Epidermal melanocyte (primary cell): ENCODE results near the gene SIRT5.

Source experiments
- DNase-seq: peaks from one replicate; pipeline ENCODE4 v3.0.0; 2011; ENCODE audit warnings: low spot score; ENCODE audit not compliant: insufficient read length

The SIRT5 gene

DNA sequence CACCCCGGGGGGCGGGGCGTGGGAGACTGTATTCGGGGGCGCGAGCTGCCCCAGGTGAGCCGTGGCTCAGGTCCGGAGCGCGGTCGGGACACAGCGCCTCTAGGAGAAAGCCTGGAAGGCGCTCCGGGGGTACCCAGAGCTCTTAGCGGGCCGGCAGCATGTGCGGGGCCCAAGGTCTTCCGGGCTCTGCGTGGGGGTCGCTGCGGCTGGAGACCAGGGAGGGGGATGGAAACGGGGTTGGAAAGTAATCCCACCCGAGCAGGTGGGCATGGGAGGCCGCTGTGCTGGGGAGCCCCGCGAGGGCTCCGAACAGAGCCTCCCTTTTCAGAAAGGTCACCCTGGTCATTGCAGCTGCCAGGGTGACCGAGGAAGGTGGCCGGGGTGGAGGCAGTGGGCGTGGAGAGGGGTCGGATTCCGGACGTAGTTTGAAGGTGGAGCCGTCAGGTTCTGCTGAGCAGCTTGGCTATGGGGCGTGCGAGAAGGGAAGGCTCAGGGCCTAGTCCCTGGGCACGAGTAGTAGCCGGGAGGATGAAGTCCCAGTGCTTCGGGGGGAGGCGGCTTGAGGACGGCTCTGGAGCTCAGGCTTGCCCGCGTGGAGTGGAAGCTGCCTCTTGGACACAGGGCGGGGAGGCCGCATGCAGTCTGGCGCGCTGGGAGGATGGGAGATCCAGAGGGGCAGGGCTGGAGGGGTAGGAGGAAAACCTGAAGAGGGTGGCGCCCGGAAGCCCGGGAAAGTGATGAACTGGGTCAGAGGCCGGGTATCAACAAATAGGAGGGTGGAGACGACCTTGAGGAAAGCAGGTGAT is at the start of gene SIRT5:
Gene SIRT5 (plus strand): TSS at position 31 of the 806 bp plus-strand sequence. CDS start 9,510 bp downstream, outside the sequence.
- peak; percentile 46 for DNase-seq

DNA sequence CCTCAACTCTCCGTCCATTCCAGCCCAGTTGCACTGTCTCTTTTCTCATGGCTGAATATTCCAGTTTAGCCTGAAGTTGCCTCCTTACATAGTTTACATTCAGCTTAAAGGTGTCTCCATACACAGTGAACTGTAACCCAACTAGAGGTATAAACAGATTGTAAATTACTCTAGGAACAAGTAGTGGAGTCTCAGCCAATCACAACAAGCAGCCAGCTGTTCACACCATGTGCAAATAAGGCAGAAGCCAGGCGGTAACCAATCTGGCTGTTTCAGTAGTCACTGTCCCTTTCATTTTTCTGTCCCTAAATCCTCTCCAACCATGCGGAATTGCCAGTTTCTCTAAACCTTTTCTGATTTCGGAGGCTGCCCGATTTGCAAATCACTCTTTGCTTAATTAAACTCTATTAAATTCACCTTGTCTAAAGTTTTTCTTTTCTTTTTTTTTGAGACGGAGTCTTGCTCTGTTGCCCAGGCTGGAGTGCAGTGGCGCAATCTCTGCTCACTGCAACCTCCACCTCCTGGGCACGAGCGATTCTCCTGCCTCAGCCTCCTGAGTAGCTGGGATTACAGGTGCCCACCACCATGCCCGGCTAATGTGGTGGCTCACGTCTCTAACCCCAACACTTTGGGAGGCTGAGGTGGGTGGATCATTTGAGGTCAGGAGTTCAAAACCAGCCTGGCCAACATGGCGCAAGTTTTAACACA is 49.4 kb upstream of the SIRT5 start:
- no peak for DNase-seq

DNA sequence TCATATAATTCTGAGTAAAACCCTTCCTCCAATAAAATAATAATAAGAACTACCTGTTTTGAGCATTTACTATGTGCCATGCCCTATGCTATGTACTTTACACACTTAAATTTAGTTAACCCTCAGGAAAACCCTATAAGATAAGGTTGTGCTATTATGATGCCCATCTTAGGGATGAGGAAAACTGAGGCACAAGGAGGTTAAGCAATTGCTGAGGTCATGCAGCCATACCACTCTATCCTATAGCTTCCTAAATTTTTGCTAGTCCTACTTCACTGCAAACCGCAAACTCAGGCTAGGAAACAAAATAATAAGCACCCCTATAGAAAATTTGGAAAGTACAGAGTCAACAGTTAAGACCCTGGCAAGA is 48.1 kb upstream of the SIRT5 start:
- DNase-seq = no peak

DNA sequence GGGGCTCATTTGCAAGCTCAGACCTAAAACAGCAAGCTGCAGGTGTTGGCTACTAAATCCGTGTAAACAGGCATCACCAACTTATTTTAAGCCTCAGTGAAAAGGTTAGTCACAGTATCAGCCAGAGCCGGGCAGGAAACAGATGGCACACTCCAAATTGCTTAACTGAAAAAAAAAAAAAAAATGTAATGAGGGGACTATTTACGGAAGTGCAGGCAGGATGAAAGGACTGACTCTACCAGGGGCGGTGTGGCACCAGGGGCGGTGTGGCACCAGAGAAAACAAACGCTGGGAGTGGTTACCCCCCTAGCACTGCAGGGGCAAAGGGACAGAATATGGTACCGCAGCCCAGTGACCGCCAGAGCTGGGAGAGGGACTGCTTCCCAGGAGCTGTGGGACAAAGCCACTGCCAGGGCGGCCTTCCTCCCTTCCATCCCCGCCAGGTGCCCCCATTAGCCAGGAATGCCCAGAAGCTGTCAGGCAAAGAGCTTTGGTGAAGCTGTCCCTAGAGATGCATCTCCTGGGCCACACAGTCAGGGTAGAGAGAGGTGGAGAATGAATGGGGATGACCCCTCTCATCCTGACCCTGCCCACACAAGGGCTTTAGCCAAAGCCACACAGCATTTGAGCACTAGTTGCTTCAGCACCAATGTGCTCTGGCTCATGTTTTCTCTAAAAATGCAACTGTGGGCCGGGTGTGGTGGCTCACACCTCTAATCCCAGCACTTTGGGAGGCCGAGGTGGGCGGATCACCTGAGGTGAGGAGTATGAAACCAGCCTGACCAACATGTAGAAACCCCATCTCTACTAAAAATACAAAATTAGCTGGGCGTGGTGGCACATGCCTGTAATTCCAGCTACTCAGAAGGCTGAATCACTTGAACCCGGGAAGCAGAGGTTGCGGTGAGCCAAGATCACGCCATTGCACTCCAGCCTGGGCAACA is 47.4 kb upstream of the SIRT5 start:
- no peak for DNase-seq

DNA sequence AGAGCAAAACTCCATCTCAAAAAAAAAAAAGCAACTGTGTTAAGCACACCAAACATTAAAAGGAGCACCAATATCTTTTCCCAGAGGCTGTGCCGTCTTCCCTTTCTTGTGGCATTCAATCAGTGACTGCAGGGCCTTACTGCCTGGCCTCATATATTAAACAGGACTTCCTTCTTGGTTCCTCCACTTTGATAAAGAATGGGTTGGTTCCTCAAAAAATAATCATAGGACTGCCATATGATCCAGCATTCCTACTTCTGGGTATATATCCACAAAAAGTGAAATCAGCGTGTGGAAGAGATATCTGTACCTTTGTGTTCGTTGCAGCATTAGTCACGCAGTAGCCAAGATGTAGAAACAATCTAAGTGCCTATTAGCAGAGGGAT is 46.7 kb upstream of the SIRT5 start:
- no peak for DNase-seq

DNA sequence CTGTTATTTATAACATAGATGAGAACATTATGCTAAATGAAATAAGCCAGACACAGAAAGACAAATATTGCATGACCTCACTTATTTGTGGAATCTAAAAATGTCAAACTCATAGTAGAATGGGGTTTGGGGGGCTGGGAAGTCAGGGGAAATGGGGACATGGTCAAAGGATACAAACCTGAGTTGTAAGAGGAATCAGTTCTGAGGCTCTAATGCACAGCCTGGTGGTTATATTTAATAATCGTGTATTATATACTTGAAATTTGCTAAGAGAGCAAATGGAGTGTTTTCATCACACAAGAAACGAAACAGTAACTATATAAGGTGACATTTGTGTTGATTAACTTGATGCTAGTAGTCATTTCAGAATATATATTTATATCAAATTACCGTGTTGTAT is 46.2 kb upstream of the SIRT5 start:
- DNase-seq = no peak

DNA sequence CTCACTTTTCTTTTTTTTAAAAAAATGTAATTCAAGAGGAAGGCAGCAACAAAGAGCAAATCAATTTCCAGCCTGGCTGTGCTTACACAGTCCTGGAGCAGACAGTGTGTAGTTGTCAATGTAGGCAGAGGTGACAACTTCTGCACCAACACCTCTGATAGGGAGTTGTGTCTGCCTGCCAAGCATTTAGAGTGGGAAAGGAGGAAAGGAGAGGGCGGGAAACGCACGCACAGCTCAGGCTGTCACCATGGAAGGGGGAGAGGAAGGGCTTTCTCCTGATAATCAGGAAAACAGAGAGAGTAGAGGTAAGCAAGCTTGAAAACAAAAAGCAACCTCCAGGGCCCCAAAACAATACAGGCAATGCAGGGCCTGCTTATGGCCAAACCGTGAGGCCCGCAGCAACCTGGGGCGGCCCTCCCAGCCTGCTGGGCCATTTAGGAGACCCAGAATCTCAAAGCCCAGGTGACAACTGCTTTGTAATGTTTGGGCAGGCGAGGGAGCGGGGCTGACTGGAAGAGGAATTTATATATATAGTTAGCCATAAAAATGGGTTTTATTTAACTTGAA is 45.5 kb upstream of the SIRT5 start:
- DNase-seq = no peak

DNA sequence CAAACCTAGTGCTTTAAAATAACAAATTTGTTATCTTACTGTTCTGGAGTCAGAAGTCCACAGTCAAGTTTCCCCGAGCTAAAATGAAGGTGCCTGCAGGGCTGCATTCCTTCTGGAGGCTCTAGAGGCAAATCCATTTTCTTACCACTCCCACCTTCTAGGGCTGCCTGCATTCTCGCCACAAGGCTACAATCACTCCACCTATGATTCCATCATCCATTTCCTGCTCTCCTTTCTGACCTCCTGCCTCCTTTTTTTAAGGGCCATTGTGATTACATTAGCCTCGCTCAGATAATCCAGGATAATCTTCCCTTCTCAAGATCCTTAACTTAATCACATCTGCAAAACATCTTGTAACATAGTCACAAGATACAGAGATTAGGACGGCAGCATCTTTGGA is 42.4 kb upstream of the SIRT5 start:
- no peak for DNase-seq

DNA sequence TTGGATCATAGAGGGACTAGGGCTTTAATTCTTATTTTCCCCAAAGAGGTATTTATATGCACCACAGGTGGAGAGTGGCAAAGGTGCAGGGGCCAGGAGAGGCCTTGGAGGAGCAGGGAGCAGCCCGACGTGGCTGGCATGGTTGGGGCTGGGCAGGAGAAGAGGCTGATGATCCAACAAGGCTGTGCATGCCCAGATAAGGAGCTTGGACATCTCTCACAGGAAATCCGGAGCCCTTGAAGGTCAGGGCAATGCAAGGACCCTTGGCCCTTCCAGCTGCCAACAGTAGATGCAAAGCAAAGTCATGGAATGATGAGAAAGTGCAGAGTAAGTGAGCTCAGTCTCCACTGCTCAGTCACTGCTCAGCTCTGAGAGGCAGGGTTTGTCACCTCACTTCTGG is 39.9 kb upstream of the SIRT5 start:
- DNase-seq = no peak

DNA sequence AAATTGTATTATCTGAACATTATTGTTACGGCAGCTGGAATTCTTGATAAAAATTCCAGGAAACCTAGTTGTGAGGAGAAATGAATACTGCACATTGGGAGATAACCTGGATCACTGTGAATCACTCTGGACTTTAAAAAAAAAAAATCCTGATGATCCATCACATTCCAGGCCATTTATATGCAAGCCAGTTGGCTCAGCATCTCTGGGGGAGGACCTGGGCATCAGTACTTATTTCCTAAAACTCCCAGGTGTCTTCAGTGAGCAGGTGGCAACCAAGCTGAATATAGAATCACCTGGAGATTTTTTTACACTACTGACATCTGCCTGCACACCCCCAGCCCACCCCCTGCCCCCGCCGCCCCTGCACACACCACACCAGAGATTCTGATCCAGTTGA is 39.1 kb upstream of the SIRT5 start:
- no peak for DNase-seq

DNA sequence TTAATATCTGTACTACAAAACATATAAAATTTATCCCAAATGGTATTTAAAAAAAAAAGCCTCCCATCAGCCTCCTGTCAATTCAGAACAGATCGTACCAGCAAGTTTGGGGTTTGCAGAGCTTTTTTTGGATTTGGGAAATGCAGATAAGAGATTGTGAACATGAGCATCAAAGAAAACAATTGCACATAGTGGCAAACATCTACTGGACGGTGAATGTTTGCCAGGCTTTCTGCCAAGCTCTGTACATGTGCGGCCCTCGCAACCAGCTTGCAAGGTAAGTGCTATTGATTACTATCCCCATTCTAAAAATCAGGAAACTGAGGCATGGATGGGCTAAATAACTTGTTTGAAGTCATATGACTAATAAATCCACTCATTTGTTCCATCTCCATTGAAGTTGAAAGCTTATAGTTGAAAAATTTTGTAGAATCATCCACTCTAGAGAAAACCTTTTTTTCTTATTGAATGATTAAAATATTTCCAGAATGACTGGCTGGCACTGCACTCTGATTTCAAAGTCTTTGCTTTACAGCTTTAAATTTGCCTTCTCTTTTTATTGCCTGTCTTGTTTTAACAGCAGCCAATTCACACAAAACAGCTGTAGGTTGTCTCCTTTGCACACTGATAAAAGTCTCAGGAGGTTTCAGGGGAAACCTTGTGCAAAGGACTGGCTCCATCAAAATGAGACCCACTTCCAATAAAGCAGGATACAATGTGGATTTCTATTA is 37.4 kb upstream of the SIRT5 start:
- no peak for DNase-seq

DNA sequence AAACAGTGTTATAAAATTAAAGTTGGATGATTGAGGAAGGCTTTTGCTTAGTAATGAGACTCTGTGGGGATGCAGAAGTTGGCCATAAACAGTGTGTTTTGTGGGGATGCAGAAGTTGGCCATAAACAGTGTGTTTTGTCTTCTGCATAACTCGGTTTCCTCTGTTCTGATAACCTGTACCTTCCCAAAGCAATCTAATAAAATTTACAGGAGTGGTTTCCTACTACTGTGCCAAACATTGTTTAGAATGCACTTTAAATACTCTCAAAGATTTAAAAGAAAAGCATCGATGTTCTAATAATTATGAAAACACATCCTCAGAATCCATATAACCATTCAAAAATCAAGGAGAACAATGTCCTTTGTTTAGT is 36.9 kb upstream of the SIRT5 start:
- DNase-seq = no peak

DNA sequence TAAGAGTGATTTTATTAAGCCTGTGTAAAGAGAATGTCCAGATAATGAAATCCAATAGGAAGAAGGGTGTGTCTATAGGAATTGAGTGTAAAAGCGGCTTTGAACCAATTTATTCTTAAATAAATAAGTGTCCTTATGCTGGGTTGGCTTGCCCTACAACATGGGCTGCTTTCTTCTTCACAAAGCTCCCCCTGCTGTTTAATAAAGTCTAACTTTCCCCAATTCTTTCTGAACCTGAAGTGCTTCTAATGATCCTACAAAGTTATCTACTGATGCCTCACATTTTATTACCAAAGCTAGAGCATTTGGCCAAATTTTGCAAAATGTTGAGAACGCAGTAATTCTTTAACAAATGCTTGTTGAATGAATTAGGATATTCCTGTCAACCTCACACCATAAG is 36.3 kb upstream of the SIRT5 start:
- peak; percentile 82 for DNase-seq

DNA sequence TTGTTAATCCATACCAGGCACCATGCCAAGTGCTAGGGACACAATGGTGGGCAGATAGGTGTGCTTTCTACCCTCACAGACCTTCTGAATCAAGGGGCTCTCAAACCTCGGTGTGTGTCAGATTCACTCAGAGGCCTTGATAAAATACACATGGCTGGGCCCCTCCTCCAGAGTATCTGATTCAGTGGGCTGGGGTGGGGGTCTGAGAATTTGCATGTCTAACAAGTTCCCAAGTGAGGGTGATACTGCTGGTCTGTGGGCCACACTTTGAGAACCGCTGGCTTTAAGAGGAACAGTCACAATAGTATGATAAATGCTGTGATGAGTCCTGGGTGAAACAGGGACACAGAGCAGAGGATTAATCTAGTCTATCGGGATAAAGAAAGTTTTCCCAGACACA is 35.8 kb upstream of the SIRT5 start:
- no peak for DNase-seq

DNA sequence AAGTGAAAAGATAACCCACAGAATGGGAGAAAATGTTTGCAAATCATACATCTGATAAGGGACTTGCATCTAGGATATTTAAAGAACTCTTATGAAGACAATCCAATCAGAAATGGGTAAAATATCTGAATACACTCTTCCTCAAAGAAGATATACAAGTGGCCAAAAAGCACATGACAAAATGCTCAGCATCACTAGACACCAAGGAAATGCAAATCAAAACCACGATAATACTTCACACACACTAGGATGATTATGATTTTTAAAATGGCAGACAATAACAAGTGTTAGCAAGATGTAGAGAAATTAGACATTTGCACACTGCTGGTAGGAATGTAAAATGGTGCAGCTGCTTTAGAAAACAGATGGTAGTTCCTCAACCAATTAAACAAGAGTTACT is 34.8 kb upstream of the SIRT5 start:
- no peak for DNase-seq

DNA sequence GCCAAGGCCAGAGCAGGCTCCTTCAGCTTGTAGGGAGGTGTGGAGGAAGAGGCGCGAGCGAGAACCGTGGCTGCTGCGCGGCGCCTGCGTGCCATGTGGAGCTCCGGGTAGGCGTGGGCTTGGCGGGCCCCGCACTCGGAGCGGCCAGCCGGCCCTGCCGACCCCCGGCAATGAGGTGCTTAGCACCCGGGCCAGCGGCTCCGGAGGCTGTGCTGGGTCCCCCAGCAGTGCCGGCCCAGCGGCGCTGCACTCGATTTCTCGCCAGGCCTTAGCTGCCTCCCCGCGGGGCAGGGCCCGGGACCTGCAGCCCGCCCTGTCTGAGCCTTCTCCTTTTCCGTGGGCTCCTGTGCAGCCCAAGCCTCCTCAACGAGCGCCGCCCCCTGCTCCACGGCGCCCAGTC is 32.9 kb upstream of the SIRT5 start:
- DNase-seq = no peak

DNA sequence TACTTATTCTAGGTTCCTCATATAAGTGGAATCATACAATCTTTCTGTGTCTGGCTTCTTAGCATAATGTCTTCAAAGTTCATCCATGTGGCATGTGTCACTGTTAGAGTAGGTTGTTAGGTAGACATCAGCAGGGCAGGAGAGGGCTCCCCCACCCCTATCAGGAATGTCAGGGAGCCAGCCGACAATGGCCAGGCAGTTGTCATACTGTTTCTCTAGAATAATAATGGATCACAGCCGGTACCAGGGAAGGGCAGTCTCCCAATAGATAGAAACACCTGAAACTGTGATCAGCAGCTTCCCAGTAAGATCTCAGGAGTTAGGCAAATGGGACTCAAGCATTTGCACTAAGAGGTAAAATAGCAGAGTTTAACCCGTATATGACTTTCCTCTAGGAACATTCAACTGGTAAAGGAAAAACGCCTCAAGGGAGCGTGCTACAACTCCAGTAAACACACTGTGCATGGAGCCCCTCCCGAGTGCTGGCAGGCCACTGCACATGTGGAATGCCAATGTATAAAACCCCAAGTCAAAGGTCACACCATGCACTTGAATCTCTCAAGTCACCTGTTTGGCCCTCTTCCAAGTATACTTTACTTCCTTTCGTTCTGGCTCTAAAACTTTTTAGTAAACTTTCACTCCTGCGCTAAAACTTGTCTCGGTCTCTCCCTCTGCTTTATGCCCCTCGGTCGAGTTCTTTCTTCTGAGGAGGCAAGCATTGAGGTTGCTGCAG is 29.8 kb upstream of the SIRT5 start:
- no peak for DNase-seq

DNA sequence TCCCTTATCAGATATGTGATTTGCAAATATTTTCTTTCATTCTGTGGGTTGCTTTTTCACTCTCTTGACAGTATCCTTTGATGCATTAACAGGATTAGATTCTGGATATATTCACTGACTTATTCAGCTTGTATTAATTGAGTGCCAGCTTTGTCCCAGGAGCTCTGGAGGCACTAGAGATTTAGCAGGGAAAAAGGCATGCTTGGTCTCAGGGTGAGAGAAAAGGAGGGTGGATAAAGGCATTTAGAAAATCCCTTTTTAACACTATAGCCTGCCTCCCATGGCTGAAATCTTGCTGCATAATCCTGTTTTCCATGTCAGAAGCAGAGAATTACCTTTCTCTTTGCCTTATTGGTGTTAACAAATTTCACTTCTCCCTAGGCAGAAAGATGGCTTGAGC is 28.5 kb upstream of the SIRT5 start:
- DNase-seq = no peak

DNA sequence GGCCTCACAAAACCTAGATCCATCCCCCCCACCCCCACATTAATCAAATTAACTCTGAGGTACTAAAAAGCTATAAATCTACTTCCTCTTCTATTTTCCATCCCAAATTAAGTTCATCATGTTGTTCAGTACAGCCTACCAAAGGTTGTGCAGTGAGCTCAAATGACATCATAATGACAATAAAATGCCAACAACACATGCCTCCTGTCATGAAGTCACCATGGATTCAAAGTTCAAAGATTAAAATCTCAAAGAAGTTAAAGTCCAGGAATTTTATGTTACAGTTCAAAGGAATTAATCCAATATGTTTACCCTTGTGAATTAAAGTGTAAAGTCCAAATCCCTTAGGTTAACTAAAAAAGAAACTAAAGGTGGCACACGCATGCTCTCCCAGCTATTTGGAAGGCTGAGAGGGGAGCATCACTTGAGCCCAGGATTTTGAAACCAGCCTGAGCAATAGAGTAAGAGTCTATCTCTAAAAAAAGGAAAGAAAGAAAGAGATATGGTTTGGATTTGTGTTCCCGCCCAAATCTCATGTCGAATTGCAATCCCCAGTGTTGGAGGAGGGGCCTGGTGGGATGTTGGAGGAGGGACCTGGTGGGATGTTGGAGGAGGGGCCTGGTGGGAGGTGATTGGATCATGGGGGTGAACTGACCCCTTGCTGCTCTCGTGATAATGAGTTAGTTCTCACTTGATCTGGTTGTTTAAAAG is 25.7 kb upstream of the SIRT5 start:
- DNase-seq = no peak

DNA sequence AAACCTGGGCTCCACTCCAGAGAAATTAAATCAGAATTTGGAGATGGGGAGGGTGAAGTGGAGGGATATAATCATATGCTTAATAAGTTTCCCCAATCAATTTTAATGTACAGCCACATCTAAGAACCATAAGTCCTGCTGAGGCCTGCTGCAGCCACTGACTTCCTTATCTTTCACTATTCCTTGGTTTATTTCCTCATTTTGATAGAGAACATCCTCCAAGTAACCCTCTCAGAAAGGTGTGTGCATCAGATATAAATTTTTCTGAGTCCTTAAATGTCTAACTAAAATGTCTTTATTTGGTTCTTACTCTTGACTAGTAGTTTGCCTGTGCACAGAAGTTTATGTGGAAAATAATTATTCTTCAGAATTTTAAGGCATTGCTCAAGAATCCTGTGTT is 23.7 kb upstream of the SIRT5 start:
- no peak for DNase-seq
